ENCODE measurements around the gene SYTL5. TPM values are rescaled to one million over a fixed set of nuclear protein-coding genes. Genes with fewer than 3 reads are reported as not detected.

SYTL5 gene
- total RNA-seq, 1 donor from 2014 or later: 2.4 TPM

DNA sequence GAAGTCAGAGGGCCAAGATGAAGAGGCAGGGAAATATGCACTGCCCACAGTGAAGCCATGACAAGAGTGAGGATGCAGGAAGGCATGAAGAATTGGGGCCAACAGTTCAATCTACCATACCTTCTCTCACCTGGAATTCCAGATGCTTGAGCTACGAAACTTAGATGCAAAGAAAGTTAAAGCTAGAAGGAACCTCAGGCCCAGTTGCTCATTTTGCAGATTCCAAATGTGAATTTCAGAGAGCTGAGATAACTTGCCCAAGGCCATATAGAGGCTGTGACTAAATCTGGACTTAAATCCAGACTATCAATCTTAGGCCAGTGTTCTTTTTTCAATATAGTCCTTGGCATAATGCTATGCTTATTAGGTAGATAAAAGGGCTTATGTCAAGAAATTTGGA lies 121.6 kb downstream of the SYTL5 start:
- DNase-seq (ENCODE audit: low spot score): no peak

DNA sequence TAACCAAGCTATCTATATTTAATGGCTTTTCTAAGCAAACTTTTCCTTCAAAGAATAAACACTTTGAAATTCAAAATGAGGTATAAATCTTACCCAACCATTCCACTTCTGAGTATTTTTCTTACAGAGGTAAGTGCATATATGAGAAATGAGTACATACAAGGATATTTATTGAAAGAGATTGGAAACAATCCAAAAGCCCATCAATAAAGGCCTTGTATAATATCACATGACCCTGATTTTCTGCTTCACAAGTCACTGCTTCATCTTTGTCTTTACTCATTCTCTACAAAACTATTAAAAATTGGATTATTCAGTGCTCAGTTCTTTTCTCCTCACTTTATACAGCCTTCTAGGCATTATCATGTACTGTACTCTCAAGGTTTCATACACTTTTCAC lies 123.0 kb downstream of the SYTL5 start:
- ATAC-seq (no peak), DNase-seq (ENCODE audit: low spot score) (no peak)

More for the DNA sequence above, 121.6 kb downstream of the SYTL5 start:
- ATAC-seq: no peak

DNA sequence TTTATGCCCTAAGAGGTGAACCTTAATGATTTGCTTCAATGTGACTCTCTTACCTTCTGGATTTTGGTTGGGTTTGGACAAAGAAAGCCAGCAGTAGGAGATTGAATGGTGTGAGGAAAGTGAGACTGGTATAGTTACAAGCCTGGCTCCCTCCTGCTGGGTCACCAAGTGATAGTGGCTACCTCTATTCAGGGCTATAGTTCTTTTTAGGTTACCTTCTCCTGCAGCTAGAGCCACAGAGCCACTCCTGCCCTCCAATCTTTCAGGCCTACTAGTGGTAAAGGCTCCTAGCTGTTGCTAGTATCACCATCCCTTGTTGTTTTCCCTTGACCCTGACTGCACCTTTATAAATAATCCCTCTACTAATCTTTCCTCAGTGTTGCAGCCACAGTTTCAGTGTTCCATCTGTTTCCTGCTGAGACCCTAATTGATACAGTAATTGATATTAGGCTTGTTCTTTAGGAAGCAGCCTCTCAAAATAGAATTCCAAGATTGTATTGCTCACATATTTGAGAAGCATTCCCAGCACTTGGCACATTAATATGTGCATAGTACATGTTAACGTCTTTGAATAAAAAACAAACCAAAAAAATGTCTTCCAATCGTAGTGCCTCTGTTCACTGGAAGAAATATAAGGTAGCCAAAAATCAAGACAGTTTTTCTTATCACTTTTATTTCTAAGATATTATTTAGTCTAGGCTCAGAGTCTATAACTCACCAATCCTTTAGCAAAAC lies 132.0 kb downstream of the SYTL5 start:
- DNase-seq (ENCODE audit: low spot score) (no peak), ATAC-seq (no peak)

DNA sequence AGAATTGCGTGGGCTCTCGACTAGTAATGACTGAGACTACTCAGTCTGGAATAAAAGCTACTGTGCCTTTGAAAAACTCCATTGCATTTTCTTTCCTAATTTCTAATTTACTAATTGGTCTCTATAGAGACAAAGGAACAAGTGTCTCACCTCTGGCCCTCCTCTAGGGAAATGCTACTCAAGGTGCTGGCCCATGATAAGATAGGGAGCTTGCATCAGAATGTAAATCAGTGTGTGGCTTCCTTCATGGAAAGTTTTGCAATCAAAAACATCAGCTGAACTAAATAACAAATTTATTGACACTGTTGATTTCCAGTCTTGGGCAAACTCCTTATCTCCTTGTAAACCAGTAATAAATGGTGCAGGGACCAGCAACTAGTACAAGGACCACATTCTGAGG lies 132.5 kb downstream of the SYTL5 start:
- ATAC-seq (no peak), DNase-seq (ENCODE audit: low spot score) (no peak)

DNA sequence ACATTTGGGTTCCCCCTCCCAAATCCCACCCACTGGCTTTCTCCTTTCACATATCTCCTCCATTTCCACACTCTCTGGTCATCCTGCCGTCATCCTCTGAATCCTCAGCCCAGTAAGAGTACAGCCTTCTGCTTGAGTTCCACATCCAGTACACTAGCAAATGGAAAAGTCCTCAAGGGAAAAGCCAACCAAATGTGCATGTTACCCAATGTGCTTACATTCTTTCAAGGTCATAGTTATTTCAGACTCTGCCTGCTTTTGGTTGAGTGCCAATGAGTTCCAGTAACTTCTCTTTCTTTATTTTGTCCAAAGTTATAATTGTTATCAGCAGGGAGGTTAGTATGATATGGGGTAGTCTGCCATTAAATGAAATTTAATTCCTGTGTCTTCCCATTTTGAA lies 136.3 kb downstream of the SYTL5 start:
- no peak for DNase-seq (ENCODE audit: low spot score)
- ATAC-seq: no peak

DNA sequence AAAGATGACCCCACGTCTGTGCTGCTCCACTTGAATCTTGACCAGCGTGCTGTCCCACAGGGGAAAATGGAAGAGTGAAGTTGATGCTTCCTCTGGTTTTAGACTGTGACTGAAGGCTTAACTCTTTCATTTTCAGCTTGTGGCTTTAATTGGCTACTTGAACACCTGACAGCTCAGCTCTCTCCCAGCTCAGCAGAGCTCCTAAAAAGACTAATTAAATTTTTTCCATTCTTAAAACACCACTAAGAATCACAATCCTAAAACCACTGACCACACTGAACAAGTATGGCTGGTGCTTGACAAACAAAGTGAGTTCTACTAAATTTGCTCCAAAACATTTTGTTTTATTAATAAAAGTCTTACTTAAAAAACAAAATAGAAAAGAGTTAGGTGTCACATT lies 142.7 kb downstream of the SYTL5 start:
- ATAC-seq (no peak), DNase-seq (ENCODE audit: low spot score) (no peak)

DNA sequence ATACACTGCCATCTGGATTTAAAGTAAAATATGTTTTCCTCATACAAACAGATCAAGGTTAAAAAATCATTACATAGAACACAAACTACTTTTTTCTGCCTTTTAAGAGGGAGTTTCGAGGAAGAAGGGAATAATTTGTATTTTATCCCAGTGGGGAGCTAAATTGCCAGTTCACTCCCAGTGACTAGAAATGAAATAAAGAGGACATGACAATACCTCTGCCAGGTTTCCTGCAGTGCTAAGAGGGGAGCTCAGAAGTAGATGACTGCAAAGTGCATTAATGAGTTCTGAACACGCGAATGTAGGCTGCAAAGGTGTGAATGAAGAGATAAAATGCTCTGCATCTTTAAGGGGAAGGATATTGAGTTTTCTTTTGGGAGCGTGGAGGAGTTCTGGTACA lies 144.6 kb downstream of the SYTL5 start:
- ATAC-seq (no peak), DNase-seq (ENCODE audit: low spot score) (no peak)

DNA sequence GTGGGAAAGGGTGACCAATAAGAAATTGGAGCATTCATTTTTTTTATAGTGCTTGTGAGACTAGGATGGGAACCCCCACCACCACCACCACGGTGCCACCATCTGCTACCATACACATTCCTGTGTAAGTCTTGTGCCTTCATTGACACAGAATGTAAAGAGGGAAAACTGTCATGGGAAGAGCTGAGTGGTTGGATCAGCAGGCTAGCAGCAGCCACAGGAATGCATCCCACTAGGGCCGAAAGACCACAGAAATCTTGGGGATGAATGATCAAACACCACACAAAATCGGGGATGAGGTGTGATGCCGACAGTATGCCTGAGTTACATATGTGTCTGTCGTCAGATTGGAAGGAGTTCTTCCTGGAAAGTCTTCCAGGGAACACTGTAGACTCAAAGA lies 145.1 kb downstream of the SYTL5 start:
- no peak for ATAC-seq
- no peak for DNase-seq (ENCODE audit: low spot score)

DNA sequence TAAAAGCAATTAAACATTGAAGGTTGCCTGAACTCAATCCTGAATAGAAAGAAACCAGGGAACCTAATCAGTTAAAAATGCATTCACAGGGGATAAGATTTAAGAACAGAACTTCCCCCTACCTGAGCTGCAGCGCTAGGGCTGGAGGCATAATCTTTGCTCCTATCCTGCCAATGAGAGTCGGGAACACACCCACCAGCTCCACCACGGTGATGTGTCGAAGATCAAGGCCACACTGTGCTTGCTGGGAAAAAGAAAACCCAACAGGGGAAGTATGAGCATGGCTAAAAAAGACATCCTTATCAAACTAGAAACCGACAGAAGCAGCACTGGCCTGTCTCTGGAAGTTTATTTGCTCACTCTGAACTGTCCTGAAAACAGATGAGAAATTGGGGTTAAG lies 148.0 kb downstream of the SYTL5 start:
- ATAC-seq (no peak), DNase-seq (ENCODE audit: low spot score) (no peak)

DNA sequence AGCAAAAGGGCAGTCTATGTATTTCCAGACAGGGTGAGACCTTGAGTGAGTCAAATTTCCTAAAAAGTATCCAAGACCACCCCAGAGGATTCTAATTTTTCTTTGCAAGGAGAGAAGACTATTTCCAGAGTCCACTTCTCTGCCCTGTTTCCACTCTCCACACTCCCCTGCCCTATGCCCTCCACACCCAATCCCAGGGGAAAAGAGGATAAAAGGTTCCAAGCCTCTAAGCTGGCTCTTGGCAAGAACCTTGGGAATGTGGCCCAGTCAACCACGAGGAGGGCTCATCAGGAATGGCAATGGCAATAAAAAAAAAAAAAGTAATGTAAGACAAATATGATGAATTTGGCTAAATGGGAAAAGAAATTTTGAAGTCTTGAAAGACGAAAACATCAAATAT lies 148.5 kb downstream of the SYTL5 start:
- ATAC-seq (no peak), DNase-seq (ENCODE audit: low spot score) (no peak)

DNA sequence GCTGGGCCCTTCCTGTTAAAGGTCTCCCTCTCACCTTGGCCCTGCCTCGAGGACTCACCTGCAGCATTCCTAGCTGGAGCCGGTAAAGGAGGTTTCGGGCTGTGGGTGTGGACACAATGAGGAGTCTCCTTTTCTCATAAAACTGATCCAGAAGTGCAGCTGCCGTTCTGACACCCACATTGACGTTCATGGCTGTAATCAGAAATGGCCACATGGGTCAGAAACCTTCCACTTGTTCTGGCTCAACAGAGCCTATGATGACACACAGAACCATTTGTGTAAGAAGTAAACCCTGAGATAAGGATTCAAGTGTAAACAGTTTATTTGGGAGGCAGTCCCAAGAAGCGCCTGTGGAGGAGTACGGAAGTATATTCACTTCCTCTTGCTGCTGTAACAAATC lies 150.5 kb downstream of the SYTL5 start:
- ATAC-seq: no peak
- no peak for DNase-seq (ENCODE audit: low spot score)

DNA sequence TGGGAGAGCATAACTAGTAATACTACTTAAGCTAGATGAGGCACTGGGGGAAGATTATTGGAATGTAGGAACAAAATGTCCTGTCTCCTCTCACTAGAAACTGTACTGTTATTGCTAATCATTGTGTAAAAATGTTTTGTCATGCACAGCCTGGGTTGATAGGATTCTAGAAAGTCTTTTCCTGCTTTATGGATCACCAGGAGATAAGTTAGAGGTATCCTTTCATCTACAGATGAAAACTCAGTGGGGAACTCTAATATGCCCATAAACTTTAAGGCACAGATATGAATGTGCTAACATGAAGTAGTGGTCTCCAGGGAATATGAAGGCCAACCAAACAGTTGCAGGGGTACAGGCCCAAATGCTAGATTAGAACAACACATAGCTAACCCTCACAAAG lies 156.8 kb downstream of the SYTL5 start:
- no peak for DNase-seq (ENCODE audit: low spot score)

DNA sequence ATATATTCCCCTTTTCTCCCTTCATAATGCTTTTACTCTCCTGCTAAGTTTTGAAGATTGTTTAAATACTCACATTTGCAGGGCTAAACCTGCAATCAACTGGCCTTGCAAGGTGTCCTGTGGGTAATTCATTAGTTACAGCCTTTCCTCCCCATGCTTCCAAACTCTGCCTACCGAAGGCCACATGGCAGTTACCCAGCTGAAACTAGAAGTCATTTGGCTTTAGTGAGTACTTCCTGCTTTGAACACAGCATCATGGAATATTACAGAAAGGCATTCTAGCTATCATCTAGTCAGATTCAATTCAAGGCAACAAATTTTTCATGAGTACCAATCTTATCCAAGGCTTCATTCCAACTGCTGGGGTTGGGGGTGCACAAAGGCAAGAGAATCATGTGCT lies 158.7 kb downstream of the SYTL5 start:
- DNase-seq (ENCODE audit: low spot score): no peak
- ATAC-seq: no peak

More for the DNA sequence above, 156.8 kb downstream of the SYTL5 start:
- ATAC-seq: no peak

DNA sequence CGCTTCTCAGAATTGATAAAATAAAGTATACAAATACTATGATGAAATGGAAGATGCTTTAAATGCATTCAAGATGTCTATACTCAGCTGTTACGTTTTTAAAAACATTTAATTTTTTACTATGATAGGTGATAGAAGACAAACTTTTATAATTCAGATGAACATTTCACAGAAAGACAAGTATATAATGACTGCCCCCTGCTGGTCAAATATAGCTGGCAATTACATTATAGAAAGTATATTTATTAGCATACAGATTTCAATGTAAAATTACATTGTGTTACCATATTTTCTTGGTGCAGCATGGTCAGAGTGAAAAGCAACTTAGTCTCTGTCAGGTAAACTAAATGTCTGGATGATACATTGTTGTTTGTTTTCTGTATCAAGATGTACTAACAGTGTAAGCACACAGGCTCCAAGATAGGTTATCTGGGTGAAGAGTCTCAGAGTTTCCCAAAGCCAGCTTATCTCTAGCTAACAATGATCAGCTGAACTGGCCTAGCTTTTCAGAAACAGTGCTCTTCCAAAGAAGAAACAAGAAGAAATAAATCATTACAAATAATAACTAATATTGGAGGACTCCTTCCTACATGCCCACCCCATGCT lies 160.2 kb downstream of the SYTL5 start:
- DNase-seq (ENCODE audit: low spot score): no peak
- ATAC-seq: peak; percentile 53

DNA sequence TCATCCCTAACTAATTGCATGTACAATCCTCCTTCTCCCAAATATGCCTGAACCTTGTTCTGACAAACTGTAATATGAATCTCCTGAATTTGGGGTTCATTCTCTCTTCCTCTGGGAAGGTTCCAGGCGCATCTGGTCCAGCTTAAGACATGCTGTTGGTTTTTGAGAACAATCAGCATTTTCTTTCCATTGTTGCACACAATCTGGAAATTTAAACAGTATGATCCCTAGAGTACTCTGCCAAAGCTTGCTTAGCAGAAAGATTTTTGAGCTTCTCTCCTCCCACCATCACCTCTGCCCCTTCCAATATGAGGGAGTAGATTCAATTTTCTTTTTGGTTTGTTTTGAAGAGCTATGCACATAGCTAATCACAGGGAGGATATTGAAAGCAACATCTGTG lies 164.2 kb downstream of the SYTL5 start:
- DNase-seq (ENCODE audit: low spot score): no peak
- no peak for ATAC-seq

DNA sequence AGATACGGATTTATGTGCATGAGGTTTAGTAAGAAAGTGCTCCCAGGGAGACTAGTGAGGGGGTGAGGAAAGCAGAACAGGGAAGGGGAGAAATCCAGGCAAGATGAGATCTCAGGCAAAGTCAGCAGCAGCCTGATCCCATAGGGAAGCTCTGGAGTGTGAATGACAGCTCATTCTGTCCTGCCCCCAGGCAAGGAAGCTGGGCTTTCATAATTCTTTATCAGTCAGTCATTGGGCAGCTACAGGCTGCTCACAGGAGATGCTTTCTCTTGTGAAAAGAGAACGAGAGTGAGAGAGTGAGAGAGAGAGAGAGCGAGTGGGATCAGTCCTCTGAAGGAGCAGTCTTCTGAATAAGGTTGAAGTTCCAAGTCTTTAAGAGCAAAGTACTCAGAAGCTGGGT lies 166.2 kb downstream of the SYTL5 start:
- ATAC-seq: no peak
- DNase-seq (ENCODE audit: low spot score): no peak

DNA sequence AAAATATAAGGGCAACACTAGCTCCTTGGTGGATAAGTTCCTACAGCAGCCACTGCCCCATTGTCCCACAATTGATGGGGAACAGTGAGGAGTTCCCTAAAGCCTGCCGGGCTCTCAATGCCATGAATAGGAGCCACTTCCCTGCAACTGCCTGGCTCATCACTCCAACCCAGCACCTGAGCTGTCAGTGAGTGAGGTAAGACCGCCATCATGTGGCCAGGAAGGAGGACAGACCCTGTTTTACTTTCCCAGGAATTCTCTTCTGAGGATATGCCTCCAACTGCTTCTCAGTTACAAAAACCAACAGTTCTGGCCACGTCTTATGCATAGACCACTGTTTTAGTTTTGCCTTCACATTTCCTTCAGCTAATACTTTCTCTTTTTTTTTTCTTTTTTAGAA lies 168.8 kb downstream of the SYTL5 start:
- no peak for DNase-seq (ENCODE audit: low spot score)

DNA sequence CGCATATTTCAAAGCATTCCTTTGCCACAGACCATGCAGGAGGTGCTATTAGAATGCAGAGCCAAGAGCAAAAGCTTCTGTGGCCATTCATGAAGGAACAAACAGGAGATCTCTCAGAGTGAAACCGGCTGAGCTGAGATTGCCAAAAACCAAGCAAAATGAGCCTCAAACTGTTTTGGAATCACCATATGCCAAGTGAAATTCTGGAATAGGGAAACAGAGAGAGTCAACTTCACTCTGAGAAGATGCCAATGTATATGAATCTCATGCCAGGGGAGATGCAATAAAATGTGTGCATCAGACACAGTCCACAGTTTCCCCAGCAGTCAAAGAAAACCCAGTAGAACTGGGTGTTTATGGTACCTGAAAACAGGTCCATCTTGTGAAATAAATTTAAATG lies 172.0 kb downstream of the SYTL5 start:
- DNase-seq (ENCODE audit: low spot score) (no peak), ATAC-seq (no peak)

More for the DNA sequence above, 168.8 kb downstream of the SYTL5 start:
- ATAC-seq: peak; percentile 92

Other genes starting within 250 kb of the SYTL5 start
- 6.8 TPM for gene CYBB, start 226.5 kb upstream of the SYTL5 start, total RNA-seq
- 13.2 TPM for gene DYNLT3, start 159.0 kb upstream of the SYTL5 start, total RNA-seq
- 6.6 TPM for gene SRPX, start 214.3 kb downstream of the SYTL5 start, total RNA-seq